HG03060 (cell line): Measurements from ENCODE around the gene ABLIM2.

Experiments used
- ATAC-seq: cut with Tn5 transposase; IDR thresholded peaks from one replicate; pipeline ENCODE4 v1.9.1; 2021; ENCODE audit warnings: low read depth, moderate number of reproducible peaks; ENCODE audit not compliant: unreplicated experiment

The ABLIM2 gene

DNA sequence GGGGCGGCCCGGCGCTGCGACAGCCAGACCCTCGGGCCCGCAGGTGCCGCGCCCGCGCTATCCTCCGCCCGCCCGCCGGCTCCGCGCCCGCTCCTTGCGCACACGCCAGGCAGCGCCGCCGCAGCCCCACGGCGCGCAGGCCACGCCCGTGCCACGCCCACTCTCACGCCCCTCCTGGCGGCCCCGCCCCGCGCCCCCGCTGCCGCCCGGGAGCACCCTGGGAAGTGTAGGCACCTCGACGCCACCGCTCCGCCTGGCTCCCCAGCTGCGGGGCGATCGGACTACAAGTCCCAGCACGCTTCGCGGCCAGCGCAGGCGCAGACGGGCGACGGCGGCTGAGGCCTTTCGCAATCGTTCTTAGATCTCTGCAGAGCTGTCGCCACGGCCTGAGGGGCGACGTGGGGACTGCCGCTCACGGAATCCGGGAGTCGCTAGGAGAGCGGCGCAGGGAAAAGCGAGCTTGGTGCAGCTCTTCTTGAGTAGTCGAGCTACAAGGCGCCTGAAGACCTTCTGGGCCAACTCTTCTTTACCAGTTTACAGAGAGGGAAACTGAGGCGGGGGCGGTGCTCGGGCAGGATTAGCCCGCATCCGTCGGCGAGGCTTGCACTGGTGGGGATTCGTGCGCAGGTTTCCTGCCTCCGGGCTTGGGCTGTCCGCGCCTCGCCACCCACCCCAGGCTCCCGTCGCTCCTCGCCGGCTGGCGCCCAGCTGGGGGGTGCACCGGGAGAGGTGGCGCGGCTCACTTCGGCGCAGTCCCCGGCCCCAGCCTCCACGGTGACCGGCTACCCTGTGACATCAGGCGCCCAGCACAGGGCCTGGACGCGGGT, at the start of gene ABLIM2:
Gene ABLIM2 (minus strand): TSS at position 104 of the 827 bp plus-strand sequence. CDS start 124 bp downstream, outside the sequence.
- ATAC-seq: peak; percentile 84

DNA sequence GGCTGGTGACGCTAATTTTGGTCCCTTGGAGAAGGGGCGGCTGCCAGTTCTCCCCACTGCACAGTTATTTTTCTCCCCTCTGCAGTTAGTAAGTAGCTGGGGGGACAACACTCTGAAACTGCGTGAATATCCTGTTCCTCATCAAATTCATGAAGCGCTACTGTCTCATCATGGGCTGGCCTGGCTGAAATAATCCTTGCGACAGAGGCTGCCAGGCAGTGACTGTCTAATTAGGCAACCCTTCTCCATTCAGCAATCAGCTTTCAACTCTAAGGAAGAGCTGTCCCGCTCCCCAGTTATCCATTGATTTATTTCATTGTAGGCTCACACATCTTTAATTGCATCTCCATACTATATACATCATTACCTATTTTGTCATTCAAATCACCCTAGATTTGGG, 48.7 kb upstream of the ABLIM2 start:
- ATAC-seq: no peak

DNA sequence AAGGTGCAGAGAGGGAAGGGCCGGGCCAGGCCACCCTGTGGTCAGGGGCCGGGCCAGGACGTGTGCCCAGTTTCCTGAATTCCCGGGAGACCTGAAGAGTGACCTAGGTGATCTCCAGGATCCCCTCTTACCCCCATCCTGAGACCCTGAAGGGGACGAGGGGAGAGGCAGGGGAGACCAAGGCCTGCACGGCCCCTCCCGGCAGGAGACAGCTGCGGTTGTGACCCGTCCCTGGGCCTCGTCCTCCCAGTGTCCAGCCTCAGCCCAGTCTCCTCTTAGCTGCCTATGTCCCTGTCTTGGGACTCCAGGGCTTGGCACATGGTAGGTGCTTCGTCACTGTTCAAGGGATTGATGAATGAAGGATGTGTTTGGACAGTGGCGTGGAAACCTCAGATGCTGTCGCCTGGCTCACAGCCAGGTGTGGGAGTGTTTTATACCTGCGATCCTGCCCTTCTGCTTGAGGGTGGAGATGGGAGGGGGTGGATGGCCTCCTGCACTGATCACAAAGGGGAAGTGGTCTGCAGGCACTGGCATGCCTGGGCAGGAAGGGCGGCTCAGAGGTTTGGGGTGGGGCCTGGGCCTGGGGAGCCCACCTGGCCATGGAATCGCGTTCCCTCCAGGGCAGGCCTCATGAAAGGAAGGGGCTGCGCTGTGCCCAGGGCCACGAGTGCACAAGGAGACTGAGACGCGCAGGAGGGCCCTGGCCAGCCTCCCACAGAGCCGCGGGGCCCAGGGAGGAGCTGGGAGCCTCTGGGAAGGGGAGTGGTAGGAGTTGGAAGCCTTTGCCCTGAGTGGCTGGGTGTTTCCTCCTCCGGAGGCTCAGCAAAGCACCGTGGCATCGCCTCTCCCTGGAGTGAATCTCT, 47.4 kb upstream of the ABLIM2 start:
- no peak for ATAC-seq

DNA sequence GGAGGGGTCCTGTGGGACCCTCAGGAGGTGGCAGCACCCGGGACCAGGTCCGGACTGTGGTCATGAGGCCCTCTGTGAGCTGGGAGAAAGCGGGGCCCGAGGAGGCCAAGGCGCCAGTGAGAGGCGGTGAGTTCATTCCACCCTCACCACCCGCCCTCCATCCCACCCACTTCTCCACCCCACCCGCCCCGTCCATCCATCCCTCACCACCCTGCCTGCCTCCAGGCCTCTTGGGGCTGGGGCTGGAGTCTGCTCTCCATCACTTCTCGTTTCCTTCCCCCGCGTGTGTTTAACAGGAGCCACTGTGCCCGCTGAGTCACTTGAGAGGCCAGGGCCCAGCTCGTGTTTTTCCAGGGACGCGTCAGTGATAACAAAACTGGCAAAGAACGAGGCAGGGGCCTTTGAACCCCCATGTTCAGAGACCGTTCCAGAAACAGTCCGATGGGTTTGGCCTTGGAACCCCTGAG, 46.7 kb upstream of the ABLIM2 start:
- no peak for ATAC-seq

DNA sequence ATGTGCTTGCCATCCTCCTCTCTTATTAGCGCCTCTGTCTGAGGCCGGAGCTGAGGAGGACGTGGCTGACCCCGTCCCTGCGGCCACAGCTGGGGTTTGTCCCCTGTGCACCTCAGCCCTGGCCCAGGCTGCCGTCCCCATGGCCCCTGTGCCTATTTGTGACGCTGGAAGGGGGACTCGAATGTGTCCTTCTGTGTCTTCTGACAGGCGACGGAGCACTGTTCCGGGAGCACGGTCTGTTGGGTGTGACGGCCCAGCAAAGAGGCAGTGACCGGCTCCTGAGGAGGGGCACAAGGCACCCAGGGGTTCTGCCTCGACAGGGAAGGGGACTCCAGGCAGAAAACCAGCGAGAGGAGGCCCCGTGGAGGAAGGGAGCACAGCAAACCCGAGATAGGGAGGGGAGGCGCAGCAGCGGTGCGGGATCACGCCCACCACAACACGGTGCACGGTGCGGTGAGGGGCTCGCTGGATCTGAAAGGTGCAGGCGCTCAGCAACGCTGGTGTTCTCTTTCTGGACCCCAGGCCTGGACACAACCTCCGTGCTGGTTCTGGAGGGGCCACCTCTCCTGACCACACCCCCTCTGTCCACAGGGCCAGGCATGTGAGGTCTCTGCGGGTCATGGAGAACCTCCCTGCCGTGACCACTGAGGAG, 46.1 kb upstream of the ABLIM2 start:
- ATAC-seq: no peak

DNA sequence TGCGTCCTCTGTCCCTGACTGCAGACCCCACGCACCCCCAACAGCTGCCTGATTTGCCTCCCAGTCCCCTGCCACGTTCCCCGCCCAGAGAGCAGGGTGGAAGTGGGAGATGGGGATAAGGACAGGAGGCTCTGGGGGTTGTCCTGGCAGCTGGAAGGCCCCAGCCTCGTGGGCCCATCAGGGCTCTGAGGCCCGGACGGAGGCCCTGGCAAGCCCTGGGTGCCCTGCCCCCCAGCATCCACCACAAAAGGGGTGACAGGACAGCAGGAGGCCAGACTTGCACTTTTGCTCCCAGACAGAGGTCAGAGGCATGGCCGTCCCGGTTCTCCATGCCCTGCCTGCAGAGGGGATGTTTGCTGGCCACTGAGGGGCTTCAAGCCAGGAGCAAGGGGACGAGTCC, 45.2 kb upstream of the ABLIM2 start:
- no peak for ATAC-seq

DNA sequence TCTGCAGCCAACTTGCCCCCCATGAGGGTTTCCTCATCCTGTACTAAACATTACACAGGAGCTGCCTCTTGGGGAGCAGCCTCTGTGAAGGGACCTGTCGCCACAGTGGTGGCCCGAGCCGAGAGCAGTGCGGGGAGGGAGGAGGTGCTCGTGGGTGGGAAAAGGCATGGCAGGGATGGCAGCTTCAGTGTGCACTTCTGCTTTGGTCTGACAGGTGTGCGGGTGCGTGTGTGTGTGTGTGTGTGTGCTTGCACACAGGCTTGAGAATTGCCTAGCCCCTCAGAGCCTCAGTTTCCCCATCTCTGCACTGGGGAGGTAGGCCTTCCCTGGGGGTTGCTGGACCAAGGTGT, 44.4 kb upstream of the ABLIM2 start:
- ATAC-seq: no peak

DNA sequence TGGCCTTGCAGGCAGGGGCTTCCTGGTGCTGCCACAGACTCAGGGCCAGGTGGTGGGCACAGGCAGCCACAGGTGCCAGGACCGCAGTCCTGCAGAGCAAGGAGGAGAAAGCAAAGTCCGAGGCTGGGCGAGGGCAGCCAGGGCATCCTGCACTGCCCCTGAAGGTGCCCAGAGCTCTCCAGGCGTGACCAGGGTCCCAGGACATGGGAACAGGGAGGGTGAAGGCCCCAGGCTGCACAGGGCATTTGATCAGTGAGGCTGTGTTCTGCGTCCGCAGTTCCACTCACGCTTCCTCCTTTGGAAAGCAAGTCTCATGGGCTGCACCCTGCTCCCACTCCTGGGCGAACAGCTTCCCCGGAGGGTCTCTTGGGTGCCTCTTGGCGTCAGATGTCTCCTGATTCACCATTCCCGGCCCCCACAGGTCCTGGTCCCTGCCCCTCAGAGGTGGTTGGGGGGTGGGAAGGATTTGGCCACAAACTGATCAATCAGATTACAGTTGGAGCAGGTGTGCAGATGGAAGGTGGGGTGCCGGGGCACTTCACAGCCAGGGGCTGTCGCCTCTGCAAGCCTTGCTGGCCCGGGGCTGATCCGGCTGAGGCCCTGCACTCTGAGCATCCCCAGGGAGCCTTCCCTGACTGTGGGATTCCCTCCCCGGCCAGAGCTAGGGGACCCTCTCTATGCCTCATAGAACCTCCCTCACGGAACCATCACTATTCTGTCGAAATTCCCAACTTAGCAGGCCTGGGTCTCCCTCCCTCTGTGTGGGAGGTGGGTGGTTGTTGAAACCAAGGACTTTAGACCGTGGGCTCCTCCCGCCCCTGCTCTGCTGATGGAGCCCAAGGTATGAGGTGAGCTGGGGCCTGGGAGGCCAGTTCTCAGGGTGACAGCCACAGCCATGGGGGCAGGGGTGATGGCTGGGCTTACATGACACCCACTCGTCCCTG, 43.8 kb upstream of the ABLIM2 start:
- ATAC-seq: no peak

DNA sequence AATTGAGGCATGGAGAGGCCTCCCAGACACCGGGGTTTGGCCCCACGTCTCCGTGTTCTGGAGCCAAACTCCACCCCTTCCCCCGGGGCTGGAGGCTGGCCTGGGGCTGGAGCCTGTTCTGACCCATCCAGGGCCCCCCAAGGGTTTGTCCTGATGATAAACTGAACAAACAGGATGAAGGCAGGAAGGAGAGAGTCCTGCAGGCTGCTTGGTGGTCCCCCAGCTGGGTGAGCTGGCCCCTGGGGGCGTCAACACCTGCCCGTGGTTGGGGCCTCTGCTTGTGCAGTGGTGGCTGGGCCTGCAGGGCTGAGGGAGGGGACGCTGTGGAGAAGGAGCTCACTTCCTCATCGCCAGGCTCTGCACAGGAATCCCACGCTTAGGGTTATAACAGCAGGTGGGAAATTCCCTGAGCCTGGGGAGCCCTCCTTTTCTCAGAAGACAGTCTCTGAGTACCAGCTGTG, 42.7 kb upstream of the ABLIM2 start:
- no peak for ATAC-seq

DNA sequence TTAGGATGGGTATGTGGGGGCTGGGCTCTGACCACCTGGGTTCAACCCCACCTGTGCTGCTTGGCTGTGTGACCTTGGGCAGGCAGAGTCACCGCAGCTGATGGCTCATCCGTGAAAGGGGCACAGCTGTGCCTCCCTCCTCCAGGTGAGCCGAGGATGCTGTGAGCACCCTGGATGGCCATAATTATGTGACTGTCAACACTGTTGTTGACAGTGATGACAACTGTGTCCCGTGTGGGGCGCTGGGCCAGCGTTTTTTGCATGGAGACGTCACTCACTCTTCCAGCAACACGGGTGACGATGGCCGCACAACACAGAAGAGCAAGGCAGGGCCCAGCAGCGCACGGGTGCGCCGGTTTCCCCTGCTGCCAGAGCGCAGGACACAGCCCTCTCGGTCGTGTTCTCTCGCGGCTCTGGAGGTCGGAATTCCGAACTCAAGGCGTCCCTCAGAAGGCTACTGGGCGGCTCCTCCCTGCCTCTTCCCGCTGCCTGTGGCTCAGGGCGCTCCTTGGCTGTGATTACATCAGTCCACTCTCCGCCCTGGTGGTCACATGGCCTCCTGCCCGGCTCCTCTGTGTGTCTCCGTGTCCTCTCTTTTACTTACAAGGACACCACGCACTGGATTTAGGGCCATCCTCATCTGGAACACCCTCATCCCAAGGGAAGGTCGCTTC, 41.8 kb upstream of the ABLIM2 start:
- ATAC-seq: no peak

DNA sequence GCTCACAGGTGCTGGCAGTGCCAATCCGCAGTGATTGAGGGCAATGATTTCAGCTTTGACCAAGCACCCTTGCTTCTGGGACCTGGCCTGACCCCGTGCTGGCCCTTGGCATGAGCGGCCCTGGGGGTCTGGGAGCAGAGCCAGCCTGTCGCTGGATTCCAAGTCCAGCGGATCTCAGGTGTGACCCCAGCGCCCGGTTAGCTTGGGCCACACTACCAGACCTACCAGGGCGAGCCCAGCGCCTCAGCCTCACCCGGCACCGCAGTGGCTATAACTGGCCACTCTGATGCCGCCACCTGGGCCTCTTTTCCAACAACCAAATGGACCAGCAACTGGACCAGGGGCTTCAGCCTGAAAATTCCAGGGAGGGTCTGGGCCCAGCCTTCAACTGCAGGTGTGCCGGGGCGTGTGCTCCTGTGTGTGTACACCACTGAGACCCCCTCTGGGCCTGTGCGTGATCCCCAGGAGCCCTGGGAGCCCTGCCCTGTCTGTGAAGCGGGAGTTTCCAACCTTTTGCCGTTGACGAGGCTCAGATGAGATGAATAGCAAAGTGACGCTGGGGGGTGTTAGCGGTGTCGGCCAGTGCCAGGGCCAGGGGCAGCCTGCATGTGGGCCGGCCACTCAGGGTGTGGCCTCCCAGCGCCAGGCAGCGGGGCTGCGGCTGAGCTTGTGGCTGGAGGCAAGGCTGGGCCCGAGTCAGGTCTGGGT, 41.1 kb upstream of the ABLIM2 start:
- ATAC-seq: no peak

DNA sequence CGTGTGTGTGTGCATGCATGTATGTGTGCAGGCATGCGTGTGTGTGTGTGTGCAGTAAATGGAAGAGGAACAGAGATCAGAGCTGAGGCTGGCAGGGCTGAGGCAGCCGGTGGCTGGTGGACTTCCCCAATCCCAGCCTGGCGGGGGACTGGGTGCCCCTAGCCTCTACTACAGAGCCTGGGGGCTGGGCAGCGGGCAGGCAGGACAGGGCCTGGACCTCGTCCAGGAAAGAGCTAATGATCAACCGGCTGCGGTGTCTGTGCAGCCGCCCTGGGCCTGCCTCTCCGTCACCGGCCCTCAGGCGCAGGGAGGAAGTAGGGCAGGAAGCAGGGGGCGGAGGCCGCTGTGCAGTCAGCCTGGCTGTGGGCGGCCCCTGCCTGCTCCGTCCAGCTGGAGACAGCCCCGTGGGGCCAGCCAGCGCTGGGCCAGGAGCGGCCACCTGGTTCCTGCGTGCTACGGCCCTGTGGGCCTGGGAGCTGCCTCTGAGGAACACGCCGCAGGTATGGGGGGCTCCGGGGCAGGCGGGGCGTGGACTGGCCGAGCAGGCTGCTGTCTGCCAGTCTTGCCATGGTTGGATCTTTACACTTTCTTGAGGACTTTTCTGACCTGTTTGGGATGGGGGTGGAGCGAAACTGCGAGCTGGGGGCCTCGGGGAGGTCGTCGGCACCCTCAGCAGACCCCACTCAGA, 40.4 kb upstream of the ABLIM2 start, which contains the start of gene SH3TC1:
Gene SH3TC1 (plus strand): TSS at position 385 of the 688 bp plus-strand sequence. CDS start 5,905 bp downstream, outside the sequence.
- peak; percentile 68 for ATAC-seq

DNA sequence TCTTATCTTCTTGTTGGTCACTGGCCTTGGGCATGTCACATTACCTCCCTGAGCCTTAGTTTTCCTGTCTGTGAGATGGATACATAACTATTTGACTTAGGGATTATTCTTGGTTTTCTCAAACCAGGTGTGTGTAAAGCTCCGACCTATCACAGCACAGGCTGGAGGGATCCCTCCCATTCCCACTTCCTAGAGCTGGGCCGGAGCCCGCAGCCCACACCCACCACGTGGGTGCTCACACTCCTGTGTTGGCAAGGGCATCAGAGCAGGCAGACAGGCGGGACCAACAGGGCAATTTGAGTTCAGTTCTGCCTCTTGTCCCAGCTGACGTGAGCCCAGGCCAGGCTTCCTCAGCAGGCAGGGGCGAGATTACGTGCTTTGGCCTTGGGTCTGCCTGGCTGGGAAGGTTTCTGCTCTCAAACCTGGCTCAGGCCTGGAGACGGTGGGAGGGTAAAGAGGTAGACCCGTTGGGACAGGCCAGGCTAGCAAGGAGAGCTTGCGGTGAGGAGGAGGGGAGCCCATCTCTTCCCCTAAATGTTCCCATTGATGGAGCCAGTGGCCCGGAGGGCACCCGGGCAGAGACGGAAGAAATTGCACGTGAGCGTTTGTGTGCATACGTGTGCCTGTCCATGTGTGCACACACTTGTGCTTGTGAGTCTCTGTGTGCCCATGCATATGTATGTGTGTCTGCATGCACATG, 39.7 kb upstream of the ABLIM2 start:
- peak; percentile 15 for ATAC-seq

DNA sequence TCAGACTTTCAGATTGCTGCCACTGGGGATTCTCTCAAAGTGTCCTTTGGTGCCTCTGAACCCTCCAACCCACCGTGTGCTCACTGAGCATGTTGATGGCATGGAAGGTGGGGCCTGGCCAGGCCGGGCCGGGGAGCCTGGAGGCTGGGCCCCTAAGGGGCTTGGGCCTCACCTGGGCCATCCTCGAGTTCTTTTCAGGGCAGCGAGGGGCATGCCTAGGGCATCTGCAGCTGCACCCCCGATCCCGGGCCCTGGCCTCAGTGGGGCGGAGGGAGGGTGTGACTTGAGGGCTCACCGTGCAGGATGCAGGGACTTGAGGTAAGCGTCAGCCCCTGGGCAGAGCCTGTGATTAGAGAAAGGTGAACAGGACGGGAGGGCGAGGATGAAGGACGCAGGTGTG, 38.9 kb upstream of the ABLIM2 start:
- no peak for ATAC-seq

DNA sequence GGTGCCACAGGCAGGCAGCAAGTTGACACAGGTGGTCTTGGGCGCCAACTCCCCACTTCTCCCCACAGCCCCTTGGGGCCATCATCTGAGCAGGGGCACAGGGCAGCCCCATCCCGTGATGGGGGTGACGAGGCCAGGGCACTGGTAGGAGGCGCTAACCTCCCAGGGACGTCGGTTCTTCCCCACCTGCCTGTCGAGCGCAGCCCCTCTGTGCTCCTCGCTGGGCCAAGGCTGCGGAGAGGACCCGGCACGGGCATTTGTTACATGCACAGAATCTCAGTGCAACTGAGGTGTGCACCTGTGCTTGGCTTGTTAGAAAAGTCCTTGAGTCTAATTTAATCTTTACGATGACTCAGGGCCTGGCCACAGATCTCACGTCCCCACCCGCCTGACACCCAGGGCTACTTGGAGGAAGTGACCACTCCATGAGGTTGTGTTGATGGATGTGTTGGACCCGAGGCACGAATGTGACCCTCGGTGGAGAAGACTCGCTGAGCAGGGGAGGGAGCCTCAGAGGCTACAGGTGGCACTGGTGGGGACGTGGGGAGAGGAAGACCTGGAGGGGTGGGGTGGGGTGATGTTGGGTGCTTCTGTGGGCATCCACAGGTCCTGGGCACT, 37.3 kb upstream of the ABLIM2 start:
- ATAC-seq: no peak

DNA sequence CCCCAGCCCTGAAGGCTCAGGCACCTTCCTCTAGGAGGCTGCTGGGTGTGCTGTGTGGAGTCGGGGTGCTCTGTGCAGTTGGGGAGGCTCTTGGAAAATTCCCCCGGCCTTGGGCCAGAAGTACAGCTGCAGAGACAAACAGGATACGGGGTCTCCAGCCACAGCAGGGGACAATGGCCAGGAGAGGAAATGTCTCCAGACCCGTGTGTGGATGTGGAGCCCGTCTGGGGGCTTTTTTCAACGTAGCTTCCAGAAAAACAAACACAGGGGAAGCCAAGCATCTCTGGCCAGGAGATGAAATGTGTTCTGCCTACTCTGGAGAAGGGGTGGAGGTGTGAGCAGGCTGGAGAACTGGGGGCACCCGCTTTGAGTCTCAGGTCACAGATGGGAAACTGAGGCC, 36.8 kb upstream of the ABLIM2 start:
- ATAC-seq: no peak
